Memory B cell (primary cell): ENCODE results near the gene EHD1.
A peak's percentile ranks its signal among the peaks of the same experiment; 100 is the strongest.

Experiments used
- ATAC-seq: fragments of 150-1000 bp; cut with Tn5 transposase; 2 replicates; pipeline ENCODE4 v1.10.0; 2021; ENCODE audit warnings: low read depth, mild to moderate bottlenecking, moderate library complexity
- DNase-seq, 2 donors: peaks; one replicate each; pipeline ENCODE4 v3.0.0; 2022; ENCODE audit warnings: low spot score in 2 of 2
- H3K27ac Mint-ChIP-seq: one replicate; pipeline ENCODE4 v1.8.0; 2022; ENCODE audit warnings: mild to moderate bottlenecking, moderate library complexity, mixed read lengths
- H3K27me3 Mint-ChIP-seq: one replicate; pipeline ENCODE4 v1.8.0; 2022; ENCODE audit warnings: mixed read lengths
- H3K36me3 Mint-ChIP-seq: one replicate; pipeline ENCODE4 v1.8.0; 2022; ENCODE audit warnings: mild to moderate bottlenecking, mixed read lengths
- H3K4me1 Mint-ChIP-seq: one replicate; pipeline ENCODE4 v1.8.0; 2022; ENCODE audit warnings: mixed read lengths
- H3K4me3 Mint-ChIP-seq: one replicate; pipeline ENCODE4 v1.8.0; 2022; ENCODE audit warnings: mild to moderate bottlenecking, moderate library complexity, mixed read lengths
- H3K9me3 Mint-ChIP-seq: one replicate; pipeline ENCODE4 v1.8.0; 2022; ENCODE audit warnings: mixed read lengths

Gene EHD1

GRCh38 chr11:64802370-64803157 lies 75.9 kb downstream of the EHD1 start:
- peaks cover 35% of the 10 kb centered on the region for H3K4me1 Mint-ChIP-seq
- no peaks in the 10 kb centered on the region for H3K27me3 Mint-ChIP-seq
- DNase-seq (peak; percentile 47 to 59), ATAC-seq (peak; percentile 33)
- H3K36me3 Mint-ChIP-seq: peaks cover 15% of the 10 kb centered on the region
- H3K4me3 Mint-ChIP-seq: peak overlapping the region; percentile 80
- no peaks in the 10 kb centered on the region for H3K9me3 Mint-ChIP-seq
- peak overlapping the region; percentile 73 for H3K27ac Mint-ChIP-seq
